PC-9 (cell line): Measurements from ENCODE around the gene RFPL3.

ENCODE experiments used
- EZH2 ChIP-seq: fragments of 200-600 bp; sonication (generic); IDR thresholded peaks from 2 replicates; pipeline ENCODE4 v1.8.0; 2017; ENCODE audit warnings: antibody characterized with exemption, low read depth
- TF ChIP-seq, protein P1 (sequence below): fragments of 200-600 bp; sonication (generic); conservative IDR thresholded peaks from 2 replicates; pipeline ENCODE4 v1.6.1; 2017; ENCODE audit warnings: mixed run types, antibody characterized with exemption, mild to moderate bottlenecking, moderate library complexity

DNA sequence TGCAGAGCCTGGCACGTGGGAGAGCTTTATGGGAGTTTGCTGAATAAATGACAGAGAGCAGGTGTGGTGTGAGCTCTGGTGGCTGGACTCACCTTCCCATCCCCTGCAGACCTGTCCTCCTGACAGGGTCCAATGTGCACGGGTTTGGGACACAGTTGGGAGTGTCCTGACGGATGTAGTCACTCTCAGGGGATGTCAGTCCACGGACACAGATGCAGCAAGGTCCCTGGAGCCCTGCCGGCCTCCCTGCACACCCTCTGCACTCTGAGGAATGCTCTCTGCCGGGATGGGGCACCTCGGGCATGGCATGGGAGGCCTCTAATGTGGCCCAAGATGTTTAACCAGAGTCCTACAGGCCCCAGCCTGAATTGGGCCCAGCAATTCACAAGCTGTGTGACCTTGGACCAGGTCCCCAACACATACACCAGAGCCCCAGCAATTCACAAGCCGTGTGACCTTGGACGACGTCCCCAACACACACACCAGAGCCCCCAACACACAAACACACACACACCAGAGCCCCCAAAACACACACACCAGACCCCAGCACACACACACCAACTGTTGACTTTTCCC lies 30.0 kb upstream of the RFPL3 start:
- TF ChIP-seq, protein P1, sequence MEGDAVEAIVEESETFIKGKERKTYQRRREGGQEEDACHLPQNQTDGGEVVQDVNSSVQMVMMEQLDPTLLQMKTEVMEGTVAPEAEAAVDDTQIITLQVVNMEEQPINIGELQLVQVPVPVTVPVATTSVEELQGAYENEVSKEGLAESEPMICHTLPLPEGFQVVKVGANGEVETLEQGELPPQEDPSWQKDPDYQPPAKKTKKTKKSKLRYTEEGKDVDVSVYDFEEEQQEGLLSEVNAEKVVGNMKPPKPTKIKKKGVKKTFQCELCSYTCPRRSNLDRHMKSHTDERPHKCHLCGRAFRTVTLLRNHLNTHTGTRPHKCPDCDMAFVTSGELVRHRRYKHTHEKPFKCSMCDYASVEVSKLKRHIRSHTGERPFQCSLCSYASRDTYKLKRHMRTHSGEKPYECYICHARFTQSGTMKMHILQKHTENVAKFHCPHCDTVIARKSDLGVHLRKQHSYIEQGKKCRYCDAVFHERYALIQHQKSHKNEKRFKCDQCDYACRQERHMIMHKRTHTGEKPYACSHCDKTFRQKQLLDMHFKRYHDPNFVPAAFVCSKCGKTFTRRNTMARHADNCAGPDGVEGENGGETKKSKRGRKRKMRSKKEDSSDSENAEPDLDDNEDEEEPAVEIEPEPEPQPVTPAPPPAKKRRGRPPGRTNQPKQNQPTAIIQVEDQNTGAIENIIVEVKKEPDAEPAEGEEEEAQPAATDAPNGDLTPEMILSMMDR = no peak
- no peak for TF ChIP-seq EZH2
